HCT116 (cell line): ENCODE data around the gene WSCD2. TPM values are rescaled to one million over a fixed set of nuclear protein-coding genes. Genes with fewer than 3 reads are reported as not detected.

ENCODE experiments used
- ATAC-seq: fragments of 200-7000 bp; cut with Tn5 transposase; 2 replicates; pipeline ENCODE4 v1.9.1; 2020; ENCODE audit warnings: mild to moderate bottlenecking, moderate library complexity
- Bru-seq: library from RNA; stranded (reverse); fragments of 400-500 nt; gene quantifications from one replicate; lab custom pipeline; 2021; lab: Mats Ljungman, UMichigan
- BruChase-seq, 2 experiments: library from RNA; stranded (reverse); fragments of 400-500 nt; gene quantifications; one replicate each; lab custom pipeline; 2021; lab: Mats Ljungman, UMichigan
- BruUV-seq: library from RNA; stranded (reverse); fragments of 400-500 nt; replicated peaks from 2 replicates; lab custom pipeline; 2021; lab: Mats Ljungman, UMichigan
- CTCF ChIA-PET: fragments of 300-600 bp; sonication (Branson Sonifier 250); formaldehyde crosslinking; loops from one replicate; lab custom pipeline; 2021; ENCODE audit warnings: antibody characterized with exemption; lab: Charles Lee
- POLR2A ChIA-PET: fragments of 300-600, 350-600 bp; sonication (Branson Sonifier 250); formaldehyde crosslinking; loops from one replicate; lab custom pipeline; 2021; ENCODE audit warnings: antibody characterized with exemption; lab: Charles Lee
- RAD21 ChIA-PET, 2 experiments: fragments of 300-600 bp; sonication (Branson Sonifier 250); formaldehyde crosslinking; loops; one replicate each; lab custom pipeline; 2023; ENCODE audit warnings: low total read pairs in 2 of 2; ENCODE audit not compliant: uncharacterized antibody in 2 of 2, unreplicated experiment in 2 of 2, low non-redundant PET in 1 of 2; lab: Charles Lee
- DNase-seq: peaks from one replicate; pipeline ENCODE4 v3.0.0-alpha.2; 2010; ENCODE audit warnings: low read depth, low spot score
- H2AFZ ChIP-seq: fragments of 200-600 bp; shearing (Covaris generic), sonication (generic); 2 replicates; pipeline ENCODE4 v1.6.1; 2017; ENCODE audit warnings: low read depth, mixed run types, mixed read lengths, antibody characterized with exemption, low read length; ENCODE audit not compliant: poor library complexity, severe bottlenecking
- H3K27ac ChIP-seq: 2 replicates; pipeline ENCODE4 v1.5.1; 2012; ENCODE audit warnings: low read depth, low read length
- H3K27me3 ChIP-seq: fragments of 200-600 bp; sonication (generic); 2 replicates; pipeline ENCODE4 v1.6.1; 2016; ENCODE audit warnings: mixed run types, low read length, mixed read lengths; ENCODE audit not compliant: insufficient read depth
- H3K36me3 ChIP-seq, 2 experiments: fragments of 200-500 bp in 1 of 2; fragments of 200-600 bp in 1 of 2; sonication (Bioruptor generic) in 1 of 2; sonication (generic) in 1 of 2; 2 replicates each; pipeline versions ENCODE4 v1.5.1 to v1.6.1; 2014 to 2016; ENCODE audit warnings: low read length in 2 of 2, inconsistent platforms in 1 of 2, mixed read lengths in 1 of 2, mixed run types in 1 of 2; ENCODE audit not compliant: insufficient read depth in 2 of 2, control insufficient read depth in 1 of 2
- H3K4me1 ChIP-seq, 2 experiments: fragments of 200-600 bp in 1 of 2; sonication (generic) in 1 of 2; 2 replicates each; pipeline versions ENCODE4 v1.5.1 to v1.6.1; 2012 to 2017; ENCODE audit warnings: low read length in 2 of 2, inconsistent platforms in 1 of 2, mild to moderate bottlenecking in 1 of 2, mixed read lengths in 1 of 2, mixed run types in 1 of 2, moderate library complexity in 1 of 2; ENCODE audit not compliant: insufficient read depth in 2 of 2, control insufficient read depth in 1 of 2
- H3K4me2 ChIP-seq: fragments of 200-600 bp; sonication (generic); 2 replicates; pipeline ENCODE4 v1.6.1; 2017; ENCODE audit warnings: mixed run types, low read length, mixed read lengths
- H3K4me3 ChIP-seq, 2 experiments: fragments of 200-600 bp in 1 of 2; sonication (generic) in 1 of 2; replicated peaks in 1 of 2; 2 replicates each; pipeline ENCODE4 v1.5.1; 2011 to 2016; ENCODE audit warnings: low read length in 2 of 2, control low read depth in 1 of 2, low read depth in 1 of 2, mild to moderate bottlenecking in 1 of 2, mixed read lengths in 1 of 2, mixed run types in 1 of 2
- H3K79me2 ChIP-seq: fragments of 200-600 bp; sonication (generic); 2 replicates; pipeline ENCODE4 v1.6.1; 2017; ENCODE audit warnings: mild to moderate bottlenecking, mixed run types, low read length, moderate library complexity, mixed read lengths; ENCODE audit not compliant: insufficient read depth
- H3K9ac ChIP-seq: fragments of 200-600 bp; sonication (generic); 2 replicates; pipeline ENCODE4 v1.6.1; 2016; ENCODE audit warnings: low read length, mixed read lengths
- H3K9me2 ChIP-seq: fragments of 200-600 bp; sonication (generic), shearing (Covaris generic); 2 replicates; pipeline ENCODE4 v1.6.1; 2017; ENCODE audit warnings: mixed run types, mild to moderate bottlenecking, moderate library complexity; ENCODE audit not compliant: insufficient read depth
- H3K9me3 ChIP-seq, 2 experiments: fragments of 200-500 bp in 1 of 2; fragments of 200-600 bp in 1 of 2; sonication (Bioruptor generic) in 1 of 2; sonication (generic) in 1 of 2; 2 replicates each; pipeline ENCODE4 v1.6.1; 2014 to 2017; ENCODE audit warnings: low read length in 2 of 2, mixed read lengths in 2 of 2, inconsistent platforms in 1 of 2, low read depth in 1 of 2, mild to moderate bottlenecking in 1 of 2, mixed run types in 1 of 2, moderate library complexity in 1 of 2; ENCODE audit not compliant: control insufficient read depth in 1 of 2, insufficient read depth in 1 of 2
- H4K20me1 ChIP-seq: fragments of 200-600 bp; sonication (generic), shearing (Covaris generic); 2 replicates; pipeline ENCODE4 v1.6.1; 2017; ENCODE audit warnings: mixed run types, mild to moderate bottlenecking, moderate library complexity; ENCODE audit not compliant: insufficient read depth
- CBX3 ChIP-seq: IDR thresholded peaks from 2 replicates; pipeline ENCODE4 v1.6.1; 2012; ENCODE audit warnings: low read depth
- CEBPB ChIP-seq: IDR thresholded peaks from 2 replicates; pipeline ENCODE4 v1.6.1; 2012; ENCODE audit warnings: low read depth
- CTCF ChIP-seq, 3 experiments: fragments of 200-600 bp in 1 of 3; sonication (generic) in 1 of 3; IDR thresholded peaks in 2 of 3; conservative IDR thresholded peaks in 1 of 3; 2 replicates each; pipeline ENCODE4 v1.5.1; 2012 to 2017; ENCODE audit warnings: low read depth in 2 of 3, low read length in 2 of 3, antibody characterized with exemption in 1 of 3, borderline replicate concordance in 1 of 3, control low read depth in 1 of 3, mild to moderate bottlenecking in 1 of 3, mixed read lengths in 1 of 3, mixed run types in 1 of 3, moderate library complexity in 1 of 3; ENCODE audit not compliant: insufficient read depth in 1 of 3
- EGR1 ChIP-seq: IDR thresholded peaks from 2 replicates; pipeline ENCODE4 v1.6.1; 2012; ENCODE audit warnings: low read depth
- ELF1 ChIP-seq: IDR thresholded peaks from 2 replicates; pipeline ENCODE4 v1.6.1; 2012; ENCODE audit warnings: low read depth, borderline replicate concordance
- EZH2 ChIP-seq: fragments of 200-600 bp; sonication (generic); IDR thresholded peaks from 2 replicates; pipeline ENCODE4 v1.6.1; 2017; ENCODE audit warnings: antibody characterized with exemption, mixed run types
- JUND ChIP-seq: IDR thresholded peaks from 2 replicates; pipeline ENCODE4 v1.6.1; 2012
- MAX ChIP-seq: IDR thresholded peaks from 2 replicates; pipeline ENCODE4 v1.6.1; 2012
- RAD21 ChIP-seq: IDR thresholded peaks from 2 replicates; pipeline ENCODE4 v1.6.1; 2012; ENCODE audit warnings: low read depth, mild to moderate bottlenecking
- REST ChIP-seq: IDR thresholded peaks from 2 replicates; pipeline ENCODE4 v1.6.1; 2012; ENCODE audit warnings: low read depth
- SIN3A ChIP-seq: IDR thresholded peaks from 2 replicates; pipeline ENCODE4 v1.6.1; 2012; ENCODE audit warnings: low read depth
- SP1 ChIP-seq: IDR thresholded peaks from 2 replicates; pipeline ENCODE4 v1.6.1; 2012; ENCODE audit warnings: low read depth
- YY1 ChIP-seq: IDR thresholded peaks from 2 replicates; pipeline ENCODE4 v1.6.1; 2011; ENCODE audit warnings: low read length, low read depth, moderate library complexity, mild to moderate bottlenecking; ENCODE audit not compliant: insufficient replicate concordance; ENCODE audit errors: extremely low read depth
- ZFX ChIP-seq: fragments of 450-650 bp; IDR thresholded peaks from 2 replicates; pipeline ENCODE4 v1.6.1; 2017
- intact Hi-C: fragments of 100-400 bp; cut with micrococcal nuclease; formaldehyde crosslinking; loops from 2 replicates; pipeline ENCODE4 v1.10.0; 2022
- long read RNA-seq: library from polyadenylated mRNA; unstranded; transcript quantifications from one replicate; pipeline ENCODE4 v2.0.0, GENCODE V29; 2021; ENCODE audit not compliant: unreplicated experiment
- polyA plus RNA-seq: library from polyadenylated mRNA; unstranded; fragments of >200 nt; gene quantifications from 2 replicates; pipeline ENCODE4 v1.2.1, GENCODE V29; 2012; ENCODE audit warnings: missing spikeins
- total RNA-seq: library from RNA; stranded (reverse); gene quantifications from one replicate; pipeline ENCODE4 v1.2.1, GENCODE V29; 2021; ENCODE audit not compliant: unreplicated experiment
- TF ChIP-seq, protein P1 (sequence below): IDR thresholded peaks from 2 replicates; pipeline ENCODE4 v1.6.1; 2012

WSCD2 gene
- total RNA-seq, result 0.05 TPM
- polyA plus RNA-seq, result not detected in 2 replicates
- Bru-seq, nascent RNA, result percentile 2 among the genes with signal in this experiment
- BruChase-seq, experiment 1, labeled RNA remaining after a 6-hour chase, result not detected
- not detected for BruChase-seq, experiment 2, labeled RNA remaining after a 2-hour chase
- long read RNA-seq, result 0 reads

DNA sequence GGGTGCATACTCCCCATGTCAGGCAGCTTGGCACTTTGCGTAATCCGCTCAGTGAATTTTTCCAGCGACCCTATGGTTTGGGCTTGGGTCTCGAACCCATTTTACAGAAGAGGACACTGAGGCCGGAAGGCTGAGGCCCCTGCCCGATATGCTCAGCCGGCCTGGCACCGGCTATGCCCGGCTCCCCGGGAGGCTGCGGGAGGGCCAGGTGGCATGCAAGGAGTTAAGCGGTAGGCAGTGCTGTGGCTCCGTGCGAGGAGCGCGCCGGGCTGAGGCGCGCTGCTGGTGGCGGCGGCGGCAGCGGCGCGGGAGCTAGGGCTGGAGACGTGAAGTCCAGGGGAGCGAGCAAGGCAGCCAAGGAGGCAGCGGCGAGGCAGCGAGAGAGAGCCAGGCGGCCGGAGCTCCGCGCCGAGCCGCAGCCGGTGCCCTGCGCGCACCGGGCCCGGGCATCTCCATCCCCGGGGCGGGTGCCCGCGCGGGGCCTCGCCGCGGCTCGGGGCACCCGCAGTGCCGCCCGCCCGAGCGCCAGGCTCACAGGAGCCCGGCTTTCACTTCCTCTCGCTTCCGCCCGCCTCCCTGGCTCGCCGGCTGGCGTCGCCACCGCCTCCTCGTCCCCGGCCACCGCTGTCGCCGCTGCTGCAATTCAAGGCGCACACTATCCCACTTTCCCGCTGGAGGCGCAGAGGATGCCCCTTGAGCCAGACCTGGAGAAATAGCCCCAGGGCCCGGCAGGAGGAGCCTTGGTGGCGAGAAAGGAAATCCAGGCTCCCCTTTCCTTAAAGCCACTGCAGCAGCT, at the start of gene WSCD2:
Gene WSCD2 (plus strand): TSS at position 272 of the 796 bp plus-strand sequence. CDS start 66,545 bp downstream, outside the sequence.
- ChIA-PET POLR2A (no interaction called here), RAD21 (no interaction called here), CTCF (no interaction called here)
- Histone ChIP-seq H3K27ac (no peak within 1 kb of the TSS), H2AFZ (no peak within 1 kb of the TSS), H3K4me3 (peak within 1 kb of the TSS; percentile 17 to 44), H3K9me2 (no peaks in the 10 kb centered on the region), H3K4me2 (peak within 1 kb of the TSS; percentile 71), H3K79me2 (no peaks in the 10 kb centered on the region), H3K9ac (no peak within 1 kb of the TSS), H3K4me1 (peaks cover 0 to 8% of the 10 kb centered on the region in 2 experiments; a peak in 2 of 4 replicates), H4K20me1 (no peaks in the 10 kb centered on the region), H3K9me3 (no peaks in the 10 kb centered on the region), H3K36me3 (no peaks in the 10 kb centered on the region), H3K27me3 (peaks cover 74% of the 10 kb centered on the region)
- DNase-seq (peak; percentile 32), ATAC-seq (peak; percentile 94)
- BruUV-seq, result no TSS peak
- TF ChIP-seq EZH2, result no peak
- no peak for TF ChIP-seq EGR1
- no peak for TF ChIP-seq SP1
- TF ChIP-seq RAD21, result peak; percentile 38
- no peak for TF ChIP-seq ELF1
- no peak for TF ChIP-seq CEBPB
- no peak for TF ChIP-seq MAX
- no peak for TF ChIP-seq REST
- TF ChIP-seq YY1, result no peak
- TF ChIP-seq, protein P1, sequence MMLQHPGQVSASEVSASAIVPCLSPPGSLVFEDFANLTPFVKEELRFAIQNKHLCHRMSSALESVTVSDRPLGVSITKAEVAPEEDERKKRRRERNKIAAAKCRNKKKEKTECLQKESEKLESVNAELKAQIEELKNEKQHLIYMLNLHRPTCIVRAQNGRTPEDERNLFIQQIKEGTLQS, result no peak
- TF ChIP-seq SIN3A, result no peak
- TF ChIP-seq CTCF (IDR thresholded peaks at IDR 0.05 in 2 of 3, conservative IDR thresholded peaks at IDR 0.05 in 1 of 3; ENCODE audit: borderline replicate concordance in 1 of 3, insufficient read depth in 1 of 3, low read depth in 2 of 3, low read length in 2 of 3), result peak; percentile 27 to 41 (median 35); a peak in 5 of 6 replicates
- TF ChIP-seq ZFX, result no peak
- TF ChIP-seq CBX3, result 0 out of 2 replicates have a peak, but pooled peaks have one; percentile 27
- no peak for TF ChIP-seq JUND
- intact Hi-C loops, result no loop called here
